Ovary (tissue), 3 donors: ENCODE measurements around the gene VPS13A.

Experiments used
- CTCF ChIP-seq, 3 donors: fragments of 450-650 bp in 2 of 3; fragments of 200-600 bp in 1 of 3; IDR thresholded peaks; one replicate each; pipeline versions ENCODE4 v1.5.1 to v1.8.0; 2016 to 2022; ENCODE audit warnings: antibody characterized with exemption in 3 of 3, mild to moderate bottlenecking in 1 of 3
- POLR2A ChIP-seq: fragments of 450-650 bp; IDR thresholded peaks from one replicate; pipeline ENCODE4 v1.6.1; 2017; ENCODE audit warnings: antibody characterized with exemption, mild to moderate bottlenecking, moderate library complexity
- donor health status: DM: no; HTN: no; CAD: no.

GRCh38 chr9:77257275-77257674, 79.9 kb downstream of the VPS13A start:
- TF ChIP-seq POLR2A (no peak), CTCF (IDR thresholded peaks at IDR 0.05) (no peak)
